ENCODE results near the gene SWT1.

SWT1 gene

GRCh38 chr1:185292237-185292636, 135.3 kb downstream of the SWT1 start:
- no peaks in the 10 kb centered on the region for H3K27me3 ChIP-seq (ENCODE audit: insufficient read depth, low read length)
- H3K36me3 ChIP-seq (ENCODE audit: insufficient read depth, low read length): peaks cover 30% of the 10 kb centered on the region; the same call in 1 of the 2 replicates
- H3K4me1 ChIP-seq (ENCODE audit: insufficient read depth, low read length, severe bottlenecking): no peaks in the 10 kb centered on the region
- H3K9me3 ChIP-seq (ENCODE audit: low read length): no peaks in the 10 kb centered on the region
- no peak overlapping the region for H3K4me2 ChIP-seq (ENCODE audit: low read length)
- H3K27ac ChIP-seq (ENCODE audit: low read depth, low read length, poor library complexity, severe bottlenecking): no peak overlapping the region
- no peaks in the 10 kb centered on the region for H3K79me2 ChIP-seq (ENCODE audit: insufficient read depth, low read length)
- no peak overlapping the region for H3K4me3 ChIP-seq (ENCODE audit: low read depth, low read length, poor library complexity, severe bottlenecking)
- H3K9me2 ChIP-seq (ENCODE audit: low read depth, low read length): no peaks in the 10 kb centered on the region
- no peaks in the 10 kb centered on the region for H4K20me1 ChIP-seq (ENCODE audit: insufficient read depth, low read length)
- no peak overlapping the region for H2AFZ ChIP-seq (ENCODE audit: low read length)
- TF ChIP-seq CTCF (IDR thresholded peaks at IDR 0.05; ENCODE audit: low read length) (no peak), EZH2 (IDR thresholded peaks at IDR 0.05; ENCODE audit: borderline replicate concordance, low read length) (no peak)
- H3F3A ChIP-seq (ENCODE audit: insufficient read depth, low read length): no peaks in the 10 kb centered on the region; the same call in 1 of the 2 replicates
- H3K9ac ChIP-seq (ENCODE audit: low read length): no peak overlapping the region

DNA sequence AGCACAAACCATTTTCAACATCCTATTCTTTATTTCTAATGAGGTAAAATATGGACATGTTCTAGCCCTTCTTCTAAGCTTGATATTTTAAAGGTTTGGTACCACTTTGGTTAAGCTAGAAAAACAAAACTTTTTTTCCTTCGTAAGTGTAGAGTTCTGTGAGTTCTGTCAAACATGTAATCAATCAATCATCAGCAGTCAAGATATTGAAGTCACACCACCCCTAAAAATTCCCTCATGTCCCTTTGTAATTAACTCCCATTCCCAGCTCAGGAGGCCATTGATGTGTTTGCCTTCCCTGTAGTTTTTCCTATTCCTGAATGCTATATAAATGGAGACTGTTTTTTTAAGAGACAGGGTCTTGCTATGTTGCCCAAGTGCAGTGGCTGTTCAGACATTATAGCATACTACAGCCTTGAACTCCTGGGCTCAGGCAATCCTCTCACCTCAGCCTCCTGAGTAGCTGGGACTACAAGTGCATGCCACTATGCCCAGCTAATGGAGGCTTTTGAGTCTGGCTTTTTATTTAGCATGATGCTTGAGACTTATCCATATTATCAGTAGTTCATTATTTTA, 137.1 kb downstream of the SWT1 start:
- H3F3A ChIP-seq (ENCODE audit: insufficient read depth, low read length): no peaks in the 10 kb centered on the region; the same call in 1 of the 2 replicates
- H3K9me2 ChIP-seq (ENCODE audit: low read depth, low read length): no peaks in the 10 kb centered on the region
- H3K79me2 ChIP-seq (ENCODE audit: insufficient read depth, low read length): no peaks in the 10 kb centered on the region
- no peaks in the 10 kb centered on the region for H4K20me1 ChIP-seq (ENCODE audit: insufficient read depth, low read length)
- no peaks in the 10 kb centered on the region for H3K9me3 ChIP-seq (ENCODE audit: low read length)
- H3K36me3 ChIP-seq (ENCODE audit: insufficient read depth, low read length): peaks cover 48% of the 10 kb centered on the region
- H3K4me2 ChIP-seq (ENCODE audit: low read length): no peak overlapping the region
- no peak overlapping the region for H3K9ac ChIP-seq (ENCODE audit: low read length)
- no peak overlapping the region for H3K27ac ChIP-seq (ENCODE audit: low read depth, low read length, poor library complexity, severe bottlenecking)
- H3K4me1 ChIP-seq (ENCODE audit: insufficient read depth, low read length, severe bottlenecking): no peaks in the 10 kb centered on the region
- no peak for TF ChIP-seq EZH2 (IDR thresholded peaks at IDR 0.05; ENCODE audit: borderline replicate concordance, low read length)
- TF ChIP-seq CTCF (IDR thresholded peaks at IDR 0.05; ENCODE audit: low read length): no peak
- H2AFZ ChIP-seq (ENCODE audit: low read length): no peak overlapping the region
- H3K4me3 ChIP-seq (ENCODE audit: low read depth, low read length, poor library complexity, severe bottlenecking): no peak overlapping the region
- no peaks in the 10 kb centered on the region for H3K27me3 ChIP-seq (ENCODE audit: insufficient read depth, low read length)

- TF ChIP-seq CTCF (IDR thresholded peaks at IDR 0.05; ENCODE audit: low read length) (no peak), EZH2 (IDR thresholded peaks at IDR 0.05; ENCODE audit: borderline replicate concordance, low read length) (no peak)
- no peak overlapping the region for H3K9ac ChIP-seq (ENCODE audit: low read length)
- peaks cover 58% of the 10 kb centered on the region for H3K36me3 ChIP-seq (ENCODE audit: insufficient read depth, low read length)
- H3K9me3 ChIP-seq (ENCODE audit: low read length): no peaks in the 10 kb centered on the region
- no peak overlapping the region for H2AFZ ChIP-seq (ENCODE audit: low read length)
- H3K4me1 ChIP-seq (ENCODE audit: insufficient read depth, low read length, severe bottlenecking): no peaks in the 10 kb centered on the region
- H4K20me1 ChIP-seq (ENCODE audit: insufficient read depth, low read length): no peaks in the 10 kb centered on the region
- no peak overlapping the region for H3K4me3 ChIP-seq (ENCODE audit: low read depth, low read length, poor library complexity, severe bottlenecking)
- no peak overlapping the region for H3K27ac ChIP-seq (ENCODE audit: low read depth, low read length, poor library complexity, severe bottlenecking)
- H3F3A ChIP-seq (ENCODE audit: insufficient read depth, low read length): no peaks in the 10 kb centered on the region; the same call in 1 of the 2 replicates
- H3K79me2 ChIP-seq (ENCODE audit: insufficient read depth, low read length): no peaks in the 10 kb centered on the region
- H3K4me2 ChIP-seq (ENCODE audit: low read length): no peak overlapping the region
- no peaks in the 10 kb centered on the region for H3K27me3 ChIP-seq (ENCODE audit: insufficient read depth, low read length)
- H3K9me2 ChIP-seq (ENCODE audit: low read depth, low read length): no peaks in the 10 kb centered on the region
These were observed 138.1 kb downstream of the SWT1 start for GRCh38 chr1:185295091-185295490.
